ENCODE results near the gene CDCP1.

CDCP1 gene

DNA sequence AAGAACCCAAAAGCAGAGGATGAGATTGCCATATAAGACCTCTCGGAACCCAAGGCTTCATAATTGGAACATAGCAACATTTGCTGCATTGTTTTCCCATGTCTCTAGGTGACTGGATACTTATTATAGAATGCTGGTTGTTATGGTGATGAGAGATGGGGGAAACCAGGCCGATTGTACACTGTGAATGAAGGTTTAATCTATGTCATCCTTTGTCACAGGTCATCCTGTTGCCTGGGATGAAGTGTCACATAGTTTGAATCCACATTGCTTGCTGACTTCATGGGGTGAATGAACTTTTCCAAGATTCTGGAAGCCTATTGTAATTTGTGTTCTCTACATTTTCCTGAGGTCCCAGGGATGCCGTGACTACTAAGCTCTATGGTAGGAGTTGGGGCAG, 78.2 kb downstream of the CDCP1 start:
- Histone ChIP-seq H3K4me3 (replicated peaks; ENCODE audit: insufficient read depth, low read length) (no peak overlapping the region), H3K27ac (replicated peaks) (no peak overlapping the region), H3K27me3 (ENCODE audit: insufficient read depth, poor library complexity, severe bottlenecking) (no peaks in the 10 kb centered on the region)
- no peak for DNase-seq (ENCODE audit: low read depth in 1 of 2, low spot score in 1 of 2)
- TF ChIP-seq SPI1 (IDR thresholded peaks at IDR 0.05; ENCODE audit: borderline replicate concordance, low read depth) (no peak), GABPA (IDR thresholded peaks at IDR 0.05; ENCODE audit: low read depth) (no peak), POLR2AphosphoS5 (IDR thresholded peaks at IDR 0.05; ENCODE audit: low read depth) (no peak)
- TF ChIP-seq, protein P1, sequence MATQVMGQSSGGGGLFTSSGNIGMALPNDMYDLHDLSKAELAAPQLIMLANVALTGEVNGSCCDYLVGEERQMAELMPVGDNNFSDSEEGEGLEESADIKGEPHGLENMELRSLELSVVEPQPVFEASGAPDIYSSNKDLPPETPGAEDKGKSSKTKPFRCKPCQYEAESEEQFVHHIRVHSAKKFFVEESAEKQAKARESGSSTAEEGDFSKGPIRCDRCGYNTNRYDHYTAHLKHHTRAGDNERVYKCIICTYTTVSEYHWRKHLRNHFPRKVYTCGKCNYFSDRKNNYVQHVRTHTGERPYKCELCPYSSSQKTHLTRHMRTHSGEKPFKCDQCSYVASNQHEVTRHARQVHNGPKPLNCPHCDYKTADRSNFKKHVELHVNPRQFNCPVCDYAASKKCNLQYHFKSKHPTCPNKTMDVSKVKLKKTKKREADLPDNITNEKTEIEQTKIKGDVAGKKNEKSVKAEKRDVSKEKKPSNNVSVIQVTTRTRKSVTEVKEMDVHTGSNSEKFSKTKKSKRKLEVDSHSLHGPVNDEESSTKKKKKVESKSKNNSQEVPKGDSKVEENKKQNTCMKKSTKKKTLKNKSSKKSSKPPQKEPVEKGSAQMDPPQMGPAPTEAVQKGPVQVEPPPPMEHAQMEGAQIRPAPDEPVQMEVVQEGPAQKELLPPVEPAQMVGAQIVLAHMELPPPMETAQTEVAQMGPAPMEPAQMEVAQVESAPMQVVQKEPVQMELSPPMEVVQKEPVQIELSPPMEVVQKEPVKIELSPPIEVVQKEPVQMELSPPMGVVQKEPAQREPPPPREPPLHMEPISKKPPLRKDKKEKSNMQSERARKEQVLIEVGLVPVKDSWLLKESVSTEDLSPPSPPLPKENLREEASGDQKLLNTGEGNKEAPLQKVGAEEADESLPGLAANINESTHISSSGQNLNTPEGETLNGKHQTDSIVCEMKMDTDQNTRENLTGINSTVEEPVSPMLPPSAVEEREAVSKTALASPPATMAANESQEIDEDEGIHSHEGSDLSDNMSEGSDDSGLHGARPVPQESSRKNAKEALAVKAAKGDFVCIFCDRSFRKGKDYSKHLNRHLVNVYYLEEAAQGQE (IDR thresholded peaks at IDR 0.05; ENCODE audit: insufficient replicate concordance, low read depth): no peak
- TF ChIP-seq, protein P2, sequence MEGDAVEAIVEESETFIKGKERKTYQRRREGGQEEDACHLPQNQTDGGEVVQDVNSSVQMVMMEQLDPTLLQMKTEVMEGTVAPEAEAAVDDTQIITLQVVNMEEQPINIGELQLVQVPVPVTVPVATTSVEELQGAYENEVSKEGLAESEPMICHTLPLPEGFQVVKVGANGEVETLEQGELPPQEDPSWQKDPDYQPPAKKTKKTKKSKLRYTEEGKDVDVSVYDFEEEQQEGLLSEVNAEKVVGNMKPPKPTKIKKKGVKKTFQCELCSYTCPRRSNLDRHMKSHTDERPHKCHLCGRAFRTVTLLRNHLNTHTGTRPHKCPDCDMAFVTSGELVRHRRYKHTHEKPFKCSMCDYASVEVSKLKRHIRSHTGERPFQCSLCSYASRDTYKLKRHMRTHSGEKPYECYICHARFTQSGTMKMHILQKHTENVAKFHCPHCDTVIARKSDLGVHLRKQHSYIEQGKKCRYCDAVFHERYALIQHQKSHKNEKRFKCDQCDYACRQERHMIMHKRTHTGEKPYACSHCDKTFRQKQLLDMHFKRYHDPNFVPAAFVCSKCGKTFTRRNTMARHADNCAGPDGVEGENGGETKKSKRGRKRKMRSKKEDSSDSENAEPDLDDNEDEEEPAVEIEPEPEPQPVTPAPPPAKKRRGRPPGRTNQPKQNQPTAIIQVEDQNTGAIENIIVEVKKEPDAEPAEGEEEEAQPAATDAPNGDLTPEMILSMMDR (IDR thresholded peaks at IDR 0.05; ENCODE audit: insufficient read depth, low read length): no peak

DNA sequence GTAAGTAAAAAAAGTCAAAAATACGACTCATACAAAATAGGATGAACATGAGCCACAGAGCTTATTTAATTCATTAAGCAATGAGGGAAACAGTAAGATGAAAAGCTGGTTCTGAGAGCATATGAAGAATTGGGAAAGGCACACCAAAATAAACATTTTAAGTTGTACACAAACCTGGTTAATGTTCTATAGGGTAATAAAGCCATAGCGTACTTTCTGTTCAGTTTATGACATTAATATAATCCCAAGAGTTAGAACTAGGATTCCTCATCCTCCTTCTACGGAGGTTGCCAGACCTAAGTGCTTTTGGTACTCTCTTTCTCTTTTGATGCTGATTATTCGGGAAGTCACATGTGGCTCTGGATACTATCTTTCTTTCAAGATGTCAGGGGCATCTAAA, 78.7 kb downstream of the CDCP1 start:
- Histone ChIP-seq H3K4me3 (replicated peaks; ENCODE audit: insufficient read depth, low read length) (no peak overlapping the region), H3K27ac (replicated peaks) (no peak overlapping the region), H3K27me3 (ENCODE audit: insufficient read depth, poor library complexity, severe bottlenecking) (no peaks in the 10 kb centered on the region)
- no peak for TF ChIP-seq SPI1 (IDR thresholded peaks at IDR 0.05; ENCODE audit: borderline replicate concordance, low read depth)
- no peak for TF ChIP-seq GABPA (IDR thresholded peaks at IDR 0.05; ENCODE audit: low read depth)
- TF ChIP-seq POLR2AphosphoS5 (IDR thresholded peaks at IDR 0.05; ENCODE audit: low read depth): no peak
- TF ChIP-seq, protein P1 (IDR thresholded peaks at IDR 0.05; ENCODE audit: insufficient replicate concordance, low read depth): no peak
- TF ChIP-seq, protein P2 (IDR thresholded peaks at IDR 0.05; ENCODE audit: insufficient read depth, low read length): no peak
- no peak for DNase-seq (ENCODE audit: low read depth in 1 of 2, low spot score in 1 of 2)

DNA sequence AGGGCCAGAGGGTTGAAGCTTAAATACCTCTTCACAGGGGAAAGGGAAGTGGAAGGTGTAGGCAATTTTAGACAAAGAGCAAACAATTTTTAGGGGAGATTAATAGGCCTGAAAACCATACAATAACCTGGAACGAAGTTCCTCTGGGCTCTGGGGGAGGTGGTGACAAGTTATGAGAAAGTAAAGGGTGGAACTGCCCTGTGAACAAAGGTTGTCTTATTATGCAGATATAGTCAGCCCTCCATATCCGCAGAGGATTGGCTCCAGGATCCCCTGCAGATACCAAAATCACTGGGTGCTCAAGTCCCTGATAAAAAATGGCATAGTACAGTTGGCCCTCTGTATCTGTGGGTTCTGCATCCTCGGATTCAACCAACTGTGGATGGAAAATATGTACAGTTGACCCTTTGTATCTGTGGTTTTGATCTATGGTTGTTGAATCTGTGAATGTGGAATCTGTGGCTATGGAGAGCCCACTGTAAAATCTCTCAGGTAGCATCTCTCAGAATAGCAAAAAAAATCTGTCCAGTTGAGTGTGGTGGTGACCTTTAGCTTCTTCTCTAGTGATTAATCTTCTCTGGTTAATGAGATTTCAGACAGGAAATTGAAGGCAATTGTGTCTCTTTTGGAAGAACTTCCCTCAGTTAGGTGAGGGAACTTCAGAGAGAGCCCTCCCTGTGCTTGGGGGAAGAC, 79.9 kb downstream of the CDCP1 start:
- TF ChIP-seq GABPA (IDR thresholded peaks at IDR 0.05; ENCODE audit: low read depth): no peak
- no peak for TF ChIP-seq POLR2AphosphoS5 (IDR thresholded peaks at IDR 0.05; ENCODE audit: low read depth)
- TF ChIP-seq, protein P2 (IDR thresholded peaks at IDR 0.05; ENCODE audit: insufficient read depth, low read length): no peak
- TF ChIP-seq SPI1 (IDR thresholded peaks at IDR 0.05; ENCODE audit: borderline replicate concordance, low read depth): no peak
- TF ChIP-seq, protein P1 (IDR thresholded peaks at IDR 0.05; ENCODE audit: insufficient replicate concordance, low read depth): no peak
- Histone ChIP-seq H3K4me3 (replicated peaks; ENCODE audit: insufficient read depth, low read length) (no peak overlapping the region), H3K27me3 (ENCODE audit: insufficient read depth, poor library complexity, severe bottlenecking) (no peaks in the 10 kb centered on the region), H3K27ac (replicated peaks) (no peak overlapping the region; the same call in 1 of the 2 replicates)
- DNase-seq (ENCODE audit: low read depth in 1 of 2, low spot score in 1 of 2): no peak
